ENCODE data around the gene PPP1R3D.
A peak's percentile ranks its signal among the peaks of the same experiment; 100 is the strongest.

Gene PPP1R3D

DNA sequence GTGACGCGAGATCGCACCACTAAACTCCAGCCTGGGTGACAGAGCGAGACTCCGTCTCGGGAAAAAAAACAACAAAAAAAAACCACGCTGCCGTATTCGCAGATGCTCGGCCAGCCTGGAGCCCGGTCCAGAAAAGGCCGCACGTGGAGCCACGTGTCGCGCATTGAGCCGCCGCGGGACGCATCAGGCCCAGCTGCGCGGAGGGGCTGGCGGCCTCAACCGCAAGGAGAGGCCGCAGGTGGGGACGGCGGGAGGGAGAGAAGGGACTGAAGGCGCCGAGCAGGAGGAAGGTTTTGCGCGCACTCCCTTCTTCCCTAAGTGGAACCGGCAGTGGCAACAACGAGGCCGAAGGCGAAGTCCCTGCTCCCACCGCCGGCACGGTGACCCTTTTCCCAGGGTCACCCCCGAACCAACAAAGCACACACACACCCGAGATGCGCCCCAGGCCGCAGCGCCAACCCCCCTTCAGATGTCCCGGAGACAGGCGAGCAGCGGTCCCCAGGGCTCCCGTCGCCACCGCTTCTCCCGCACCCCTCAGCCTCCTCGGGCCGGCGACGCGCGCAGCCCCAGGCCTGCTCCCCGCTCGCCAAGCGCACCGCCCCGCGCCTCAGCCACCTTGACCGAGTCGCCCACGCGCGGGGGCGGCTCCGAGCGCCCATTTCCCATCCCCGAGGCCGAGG lies 7.3 kb downstream of the PPP1R3D start:
- Mint-ChIP-seq H3K27ac (ENCODE audit: low read depth) (no peak overlapping the region), H3K4me3 (peak overlapping the region; percentile 77)

DNA sequence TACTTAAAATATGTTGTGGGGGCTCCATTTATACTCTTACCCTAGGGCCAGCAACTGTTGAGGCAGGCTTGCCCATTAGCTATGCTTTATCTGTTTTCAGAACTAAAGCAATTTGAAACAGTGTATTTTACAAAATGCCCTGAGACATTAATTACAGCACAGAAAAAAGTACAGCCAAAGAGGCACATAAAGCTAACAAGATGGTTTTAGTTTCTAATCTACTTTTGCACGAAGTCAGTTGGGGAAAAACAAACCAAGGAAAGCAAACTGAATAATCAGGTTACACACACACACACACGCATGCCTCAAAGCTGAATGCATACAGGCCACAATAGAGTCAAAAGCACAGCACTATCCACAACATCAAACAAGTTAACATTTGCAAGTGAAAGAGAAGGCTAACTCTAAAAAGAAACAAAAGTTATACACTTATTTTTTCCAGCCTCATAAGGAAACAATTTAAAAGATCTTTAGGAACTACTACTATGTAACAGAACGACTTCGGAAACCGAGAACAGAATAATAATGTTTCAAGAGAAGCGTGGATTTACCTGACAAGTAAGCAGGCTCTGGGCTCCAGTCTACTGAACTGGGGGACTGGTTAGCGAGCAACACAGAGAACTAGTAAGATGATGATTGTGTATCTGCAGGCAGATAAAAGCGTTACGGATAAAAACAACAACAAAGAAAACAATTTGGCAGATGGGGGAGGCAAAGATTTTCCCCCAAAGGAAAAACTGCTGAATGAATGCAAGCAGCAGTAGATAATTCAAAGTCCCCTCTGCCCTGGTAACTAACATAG lies 8.4 kb downstream of the PPP1R3D start:
- H3K27me3 Mint-ChIP-seq, result no peaks in the 10 kb centered on the region
- H3K4me1 Mint-ChIP-seq, result no peaks in the 10 kb centered on the region
- H3K36me3 Mint-ChIP-seq (ENCODE audit: insufficient read depth), result peaks cover 9% of the 10 kb centered on the region
- H3K4me3 Mint-ChIP-seq, result peak overlapping the region; percentile 77
- DNase-seq (ENCODE audit: low spot score in 2 of 2) (no peak), ATAC-seq (replicated peaks; ENCODE audit: extremely low read depth, poor library complexity, severe bottlenecking) (no peak)
- H3K9me3 Mint-ChIP-seq, result no peaks in the 10 kb centered on the region
- no peak overlapping the region for H3K27ac Mint-ChIP-seq (ENCODE audit: low read depth)

More for the DNA sequence above, 7.3 kb downstream of the PPP1R3D start:
- no peak for ATAC-seq (replicated peaks; ENCODE audit: extremely low read depth, poor library complexity, severe bottlenecking)
- H3K9me3 Mint-ChIP-seq, result no peaks in the 10 kb centered on the region
- H3K36me3 Mint-ChIP-seq (ENCODE audit: insufficient read depth), result peaks cover 9% of the 10 kb centered on the region
- H3K4me1 Mint-ChIP-seq, result no peaks in the 10 kb centered on the region
- no peaks in the 10 kb centered on the region for H3K27me3 Mint-ChIP-seq
- DNase-seq (ENCODE audit: low spot score in 2 of 2), result no peak

DNA sequence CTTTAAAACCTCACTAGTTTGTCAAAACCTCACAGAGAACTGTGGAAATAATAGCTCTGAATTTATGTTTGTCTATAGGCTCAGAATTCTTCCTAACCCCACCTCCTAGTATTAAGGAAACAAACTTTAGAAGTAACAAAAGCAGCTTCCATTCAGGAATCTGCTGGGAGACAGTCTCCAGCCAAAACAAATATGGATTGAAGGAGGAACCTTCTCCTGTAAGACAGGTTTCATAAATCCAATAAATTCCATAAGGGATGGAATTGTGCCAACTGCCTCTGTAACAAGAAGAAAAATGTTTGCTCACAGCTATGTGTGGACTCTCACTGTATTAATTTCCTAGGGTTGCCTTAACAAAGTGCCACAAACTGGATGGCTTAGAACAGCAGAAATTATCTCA lies 14.2 kb downstream of the PPP1R3D start:
- H3K36me3 Mint-ChIP-seq (ENCODE audit: insufficient read depth), result no peaks in the 10 kb centered on the region
- H3K27me3 Mint-ChIP-seq, result no peaks in the 10 kb centered on the region
- H3K4me3 Mint-ChIP-seq, result no peak overlapping the region
- DNase-seq (ENCODE audit: low spot score in 2 of 2) (no peak), ATAC-seq (replicated peaks; ENCODE audit: extremely low read depth, poor library complexity, severe bottlenecking) (no peak)
- no peaks in the 10 kb centered on the region for H3K4me1 Mint-ChIP-seq
- H3K9me3 Mint-ChIP-seq, result no peaks in the 10 kb centered on the region
- H3K27ac Mint-ChIP-seq (ENCODE audit: low read depth), result no peak overlapping the region

DNA sequence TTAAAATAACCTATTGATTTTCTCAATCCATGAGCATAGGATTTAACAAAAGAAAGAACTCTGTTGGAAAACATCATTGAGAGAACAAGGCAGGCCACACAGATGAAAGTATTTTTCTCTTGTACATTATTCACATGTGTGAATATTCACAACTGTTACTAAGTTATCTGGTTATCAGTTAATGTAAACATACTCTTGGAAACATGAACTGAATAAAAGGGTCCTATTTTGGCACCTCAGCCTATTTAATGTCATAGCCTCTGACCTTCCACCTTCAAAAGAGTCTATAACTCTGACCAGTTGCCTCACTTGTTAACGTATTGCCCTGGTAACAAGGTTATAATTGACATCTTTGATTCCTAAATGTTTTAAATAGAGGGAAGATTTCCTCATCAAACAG lies 14.7 kb downstream of the PPP1R3D start:
- H3K4me3 Mint-ChIP-seq, result no peak overlapping the region
- no peaks in the 10 kb centered on the region for H3K4me1 Mint-ChIP-seq
- no peaks in the 10 kb centered on the region for H3K27me3 Mint-ChIP-seq
- H3K27ac Mint-ChIP-seq (ENCODE audit: low read depth), result no peak overlapping the region
- no peak for ATAC-seq (replicated peaks; ENCODE audit: extremely low read depth, poor library complexity, severe bottlenecking)
- H3K9me3 Mint-ChIP-seq, result no peaks in the 10 kb centered on the region
- no peak for DNase-seq (ENCODE audit: low spot score in 2 of 2)
- H3K36me3 Mint-ChIP-seq (ENCODE audit: insufficient read depth), result no peaks in the 10 kb centered on the region

DNA sequence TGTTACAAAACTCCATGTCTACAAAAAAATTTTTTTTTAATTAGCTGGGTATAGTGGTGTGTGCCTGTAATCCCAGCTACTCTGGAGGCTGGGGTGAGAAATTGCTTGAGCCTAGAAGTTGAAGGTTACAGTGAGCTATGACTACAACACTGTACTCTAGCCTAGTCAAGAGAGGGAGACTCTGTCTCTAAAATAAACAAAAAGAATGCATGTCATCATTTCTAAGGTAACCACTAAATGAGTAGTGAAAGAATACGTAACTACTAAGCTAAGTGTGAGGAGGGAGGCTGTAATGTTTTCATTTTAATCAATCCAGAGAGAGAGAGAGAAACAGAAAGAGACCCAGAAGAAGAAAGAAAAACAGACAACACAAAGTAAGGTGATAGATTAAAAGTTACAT lies 16.6 kb downstream of the PPP1R3D start:
- DNase-seq (ENCODE audit: low spot score in 2 of 2), result no peak
- Mint-ChIP-seq H3K9me3 (no peaks in the 10 kb centered on the region), H3K27ac (ENCODE audit: low read depth) (no peak overlapping the region), H3K27me3 (no peaks in the 10 kb centered on the region), H3K4me1 (no peaks in the 10 kb centered on the region), H3K36me3 (ENCODE audit: insufficient read depth) (no peaks in the 10 kb centered on the region), H3K4me3 (no peak overlapping the region)
- no peak for ATAC-seq (replicated peaks; ENCODE audit: extremely low read depth, poor library complexity, severe bottlenecking)

DNA sequence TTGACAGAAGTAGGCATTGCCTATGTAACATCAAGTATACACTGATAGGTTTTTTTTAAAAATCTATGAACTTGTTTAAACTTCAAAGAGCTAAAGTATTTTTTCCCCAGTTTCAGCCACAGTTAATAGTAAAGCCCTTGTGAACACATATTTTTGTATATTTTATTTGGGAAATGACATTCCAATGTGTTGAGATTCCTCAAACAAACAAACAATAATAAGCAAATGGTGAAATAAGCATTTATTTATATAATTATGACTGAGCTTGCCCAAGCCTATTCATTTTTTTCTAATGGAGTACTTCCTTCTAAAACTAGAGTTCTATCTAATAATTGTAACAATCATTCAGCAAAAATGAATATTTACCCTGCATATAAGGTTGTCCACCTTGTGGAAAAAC lies 19.2 kb downstream of the PPP1R3D start:
- no peak overlapping the region for H3K27ac Mint-ChIP-seq (ENCODE audit: low read depth)
- no peaks in the 10 kb centered on the region for H3K4me1 Mint-ChIP-seq
- DNase-seq (ENCODE audit: low spot score in 2 of 2), result no peak
- no peak for ATAC-seq (replicated peaks; ENCODE audit: extremely low read depth, poor library complexity, severe bottlenecking)
- H3K36me3 Mint-ChIP-seq (ENCODE audit: insufficient read depth), result peaks cover 1% of the 10 kb centered on the region
- H3K9me3 Mint-ChIP-seq, result no peaks in the 10 kb centered on the region
- no peaks in the 10 kb centered on the region for H3K27me3 Mint-ChIP-seq
- no peak overlapping the region for H3K4me3 Mint-ChIP-seq

DNA sequence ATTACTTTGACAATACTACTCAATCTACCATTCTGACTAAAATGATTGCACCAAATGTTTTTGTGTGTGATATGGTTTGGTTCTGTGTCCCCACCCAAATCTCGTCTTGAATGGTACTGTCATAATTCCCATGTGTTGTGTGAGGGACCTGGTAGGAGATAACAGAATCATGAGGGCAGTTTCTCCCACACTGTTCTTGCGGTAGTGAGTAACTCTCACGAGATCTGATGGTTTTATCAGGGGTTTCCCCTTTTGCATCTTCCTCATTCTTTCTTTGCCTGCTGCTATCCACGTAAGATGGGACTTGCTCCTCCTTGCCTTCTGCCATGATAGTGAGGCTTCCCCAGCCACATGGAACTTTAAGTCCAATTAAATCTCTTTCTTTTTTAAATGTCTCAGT lies 27.5 kb downstream of the PPP1R3D start:
- Mint-ChIP-seq H3K27me3 (no peaks in the 10 kb centered on the region), H3K36me3 (ENCODE audit: insufficient read depth) (peaks cover 4% of the 10 kb centered on the region), H3K4me1 (no peaks in the 10 kb centered on the region), H3K27ac (ENCODE audit: low read depth) (no peak overlapping the region), H3K9me3 (no peaks in the 10 kb centered on the region), H3K4me3 (no peak overlapping the region)
- ATAC-seq (replicated peaks; ENCODE audit: extremely low read depth, poor library complexity, severe bottlenecking) (no peak), DNase-seq (ENCODE audit: low spot score in 2 of 2) (no peak)

DNA sequence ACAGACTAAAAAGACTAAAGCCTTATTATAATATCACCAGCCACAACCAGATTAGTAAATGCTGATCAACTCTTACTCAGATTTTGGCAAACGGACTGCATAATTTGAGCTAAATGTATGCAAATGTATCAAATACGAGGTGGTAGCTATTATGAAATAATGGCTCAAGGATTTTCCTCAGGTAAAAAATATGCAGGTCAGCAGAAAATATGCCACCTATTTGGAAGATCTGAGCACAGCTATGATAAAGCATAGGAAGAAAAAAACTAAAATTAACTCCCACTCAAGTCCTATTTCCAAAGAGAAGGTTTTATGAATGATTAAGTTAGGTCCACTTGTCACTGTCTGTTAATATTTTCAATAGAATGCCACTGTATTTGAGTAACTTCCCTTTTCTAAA lies 29.1 kb downstream of the PPP1R3D start:
- Mint-ChIP-seq H3K4me1 (no peaks in the 10 kb centered on the region), H3K36me3 (ENCODE audit: insufficient read depth) (peaks cover 2% of the 10 kb centered on the region), H3K27me3 (no peaks in the 10 kb centered on the region), H3K9me3 (no peaks in the 10 kb centered on the region), H3K27ac (ENCODE audit: low read depth) (no peak overlapping the region), H3K4me3 (no peak overlapping the region)
- no peak for ATAC-seq (replicated peaks; ENCODE audit: extremely low read depth, poor library complexity, severe bottlenecking)
- no peak for DNase-seq (ENCODE audit: low spot score in 2 of 2)

DNA sequence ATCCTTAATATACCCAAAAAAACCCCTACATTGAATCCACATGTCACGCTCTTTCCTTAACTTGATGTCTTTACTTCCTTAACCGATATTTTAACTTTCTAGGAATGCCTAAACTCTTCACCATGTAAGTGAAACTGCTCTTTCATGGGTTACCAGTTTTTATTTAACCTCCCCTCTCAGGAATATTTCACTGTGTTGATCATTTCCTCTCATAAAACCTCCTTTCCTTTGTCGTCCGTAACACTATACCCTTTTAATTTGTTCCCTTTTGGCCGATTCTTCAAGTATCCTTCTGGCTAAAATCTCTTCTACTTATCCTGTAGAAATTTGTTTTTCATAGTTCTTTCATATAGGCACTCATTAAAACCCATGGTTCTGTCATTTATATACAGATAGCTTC lies 31.2 kb downstream of the PPP1R3D start:
- H3K27me3 Mint-ChIP-seq, result no peaks in the 10 kb centered on the region
- no peak for ATAC-seq (replicated peaks; ENCODE audit: extremely low read depth, poor library complexity, severe bottlenecking)
- H3K4me1 Mint-ChIP-seq, result no peaks in the 10 kb centered on the region
- no peaks in the 10 kb centered on the region for H3K9me3 Mint-ChIP-seq
- no peaks in the 10 kb centered on the region for H3K36me3 Mint-ChIP-seq (ENCODE audit: insufficient read depth)
- no peak overlapping the region for H3K4me3 Mint-ChIP-seq
- H3K27ac Mint-ChIP-seq (ENCODE audit: low read depth), result no peak overlapping the region
- DNase-seq (ENCODE audit: low spot score in 2 of 2), result no peak

DNA sequence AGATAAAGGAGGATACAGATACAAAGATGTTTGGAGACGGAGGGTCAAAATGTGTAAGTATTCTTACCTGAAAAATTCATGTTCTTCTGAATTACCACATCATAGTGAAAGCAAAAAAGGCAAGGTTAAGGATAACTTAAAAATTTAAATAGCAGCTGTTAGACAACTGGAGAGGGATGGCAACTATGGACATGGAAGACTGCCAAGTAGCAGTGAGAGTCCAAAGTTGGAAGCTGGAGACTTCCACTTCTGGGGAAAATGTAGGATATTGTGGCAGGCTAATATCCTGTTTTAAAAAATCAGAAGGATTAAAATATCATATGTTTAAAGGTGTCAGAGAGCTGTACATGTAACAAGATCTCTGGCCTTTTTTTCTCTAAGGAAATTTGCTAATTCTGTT lies 36.5 kb downstream of the PPP1R3D start:
- Mint-ChIP-seq H3K4me3 (no peak overlapping the region), H3K9me3 (no peaks in the 10 kb centered on the region), H3K36me3 (ENCODE audit: insufficient read depth) (no peaks in the 10 kb centered on the region), H3K27ac (ENCODE audit: low read depth) (no peak overlapping the region), H3K27me3 (no peaks in the 10 kb centered on the region), H3K4me1 (no peaks in the 10 kb centered on the region)
- no peak for ATAC-seq (replicated peaks; ENCODE audit: extremely low read depth, poor library complexity, severe bottlenecking)
- DNase-seq (ENCODE audit: low spot score in 2 of 2), result no peak

DNA sequence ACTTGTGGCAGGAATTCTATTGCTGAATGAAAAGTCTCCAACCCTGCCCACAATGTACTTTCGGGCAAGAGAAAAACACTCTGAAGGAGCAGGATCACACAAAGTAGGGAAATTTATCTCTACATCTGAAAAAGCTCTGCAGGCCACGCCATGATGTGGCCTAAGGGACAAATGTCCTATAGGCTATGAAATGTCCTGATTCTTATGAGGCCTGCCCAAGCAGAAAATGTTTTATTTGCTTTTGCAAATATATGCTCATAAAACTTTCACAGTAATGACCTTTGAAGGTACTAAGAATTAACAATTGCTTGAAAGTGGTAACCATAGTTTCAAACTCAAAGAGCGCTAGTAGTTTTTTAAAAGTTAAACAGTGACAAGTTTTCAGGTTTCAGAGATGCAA lies 37.6 kb downstream of the PPP1R3D start:
- Mint-ChIP-seq H3K36me3 (ENCODE audit: insufficient read depth) (no peaks in the 10 kb centered on the region), H3K4me1 (no peaks in the 10 kb centered on the region), H3K27me3 (no peaks in the 10 kb centered on the region), H3K4me3 (no peak overlapping the region), H3K9me3 (no peaks in the 10 kb centered on the region), H3K27ac (ENCODE audit: low read depth) (no peak overlapping the region)
- DNase-seq (ENCODE audit: low spot score in 2 of 2) (no peak), ATAC-seq (replicated peaks; ENCODE audit: extremely low read depth, poor library complexity, severe bottlenecking) (no peak)

DNA sequence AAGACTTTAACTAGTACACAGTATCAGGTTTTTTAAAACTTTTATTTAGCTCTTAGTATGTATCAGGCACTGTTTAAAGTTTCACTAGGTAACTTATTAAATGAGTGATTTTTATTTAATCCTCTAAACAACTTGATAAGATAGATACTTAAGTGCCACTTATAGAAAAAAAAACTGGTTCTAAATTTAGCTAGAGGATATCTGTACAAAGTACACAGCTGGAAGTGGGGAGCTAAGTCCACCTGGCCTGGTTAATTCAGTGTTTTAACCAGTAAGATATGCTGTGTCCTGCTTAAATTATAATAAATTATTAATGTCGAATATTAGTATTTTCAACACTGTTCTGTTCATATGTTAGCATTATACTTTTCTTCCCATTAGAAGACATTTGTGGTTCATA lies 44.2 kb downstream of the PPP1R3D start:
- Mint-ChIP-seq H3K36me3 (ENCODE audit: insufficient read depth) (peaks cover 2% of the 10 kb centered on the region), H3K27me3 (no peaks in the 10 kb centered on the region), H3K9me3 (no peaks in the 10 kb centered on the region), H3K4me1 (no peaks in the 10 kb centered on the region), H3K27ac (ENCODE audit: low read depth) (no peak overlapping the region), H3K4me3 (no peak overlapping the region)
- ATAC-seq (replicated peaks; ENCODE audit: extremely low read depth, poor library complexity, severe bottlenecking) (no peak), DNase-seq (ENCODE audit: low spot score in 2 of 2) (no peak)

DNA sequence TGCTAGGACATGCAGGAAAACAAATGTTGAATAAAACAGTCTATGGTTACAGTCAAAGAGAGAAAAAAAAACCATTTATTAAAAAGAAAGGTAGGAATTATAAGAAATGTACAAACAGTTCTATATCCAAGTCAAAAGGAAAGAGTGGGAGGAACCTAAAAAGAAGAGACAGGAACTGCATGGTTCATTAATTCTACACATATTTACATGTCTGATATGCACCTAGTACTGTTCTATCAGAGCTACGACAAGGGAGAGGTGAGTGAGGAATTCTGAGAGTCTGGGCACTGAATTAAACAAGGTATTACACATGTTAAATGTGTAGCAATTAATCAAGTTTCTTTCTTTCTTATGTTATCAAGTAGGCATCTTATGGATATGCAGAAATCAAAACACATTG lies 48.5 kb downstream of the PPP1R3D start:
- Mint-ChIP-seq H3K4me1 (no peaks in the 10 kb centered on the region), H3K9me3 (no peaks in the 10 kb centered on the region), H3K27me3 (no peaks in the 10 kb centered on the region), H3K4me3 (no peak overlapping the region), H3K27ac (ENCODE audit: low read depth) (no peak overlapping the region), H3K36me3 (ENCODE audit: insufficient read depth) (peaks cover 2% of the 10 kb centered on the region)
- DNase-seq (ENCODE audit: low spot score in 2 of 2), result no peak
- ATAC-seq (replicated peaks; ENCODE audit: extremely low read depth, poor library complexity, severe bottlenecking), result no peak

All from central memory CD8-positive, alpha-beta T cell (primary cell).